ENCODE results near the gene USH2A. TPM values are rescaled to one million over a fixed set of nuclear protein-coding genes. Genes with fewer than 3 reads are reported as not detected.
A peak's percentile ranks its signal among the peaks of the same experiment; 100 is the strongest.

Gene USH2A
- total RNA-seq, 1 donor from 2014 or later = 0.04 TPM

- H3K36me3 Mint-ChIP-seq = peaks cover 43% of the 10 kb centered on the region
- TF ChIP-seq CTCF (IDR thresholded peaks at IDR 0.05) = no peak
- no peak for TF ChIP-seq EZH2 (IDR thresholded peaks at IDR 0.05)
- no peak for TF ChIP-seq EZH2phosphoT487 (IDR thresholded peaks at IDR 0.05)
- DNase-seq (ENCODE audit: low spot score) = peak; percentile 18
Observed at GRCh38 chr1:215599418-215600074, 823.7 kb downstream of the USH2A start.

GRCh38 chr1:215597961-215598360 is 825.3 kb downstream of the USH2A start:
- peaks cover 4% of the 10 kb centered on the region for H4K20me1 ChIP-seq (ENCODE audit: low read depth)
- H3K4me3 ChIP-seq = no peak overlapping the region
- no peak overlapping the region for H3K9ac ChIP-seq
- H3K36me3 Mint-ChIP-seq = peaks cover 34% of the 10 kb centered on the region
- no peak overlapping the region for H3K4me2 ChIP-seq
- no peak for DNase-seq (ENCODE audit: low spot score)
- no peaks in the 10 kb centered on the region for H3K27me3 ChIP-seq
- H3K27ac ChIP-seq = no peak overlapping the region
- peaks cover 13% of the 10 kb centered on the region for H3K4me1 ChIP-seq
- no peaks in the 10 kb centered on the region for H3K9me3 ChIP-seq (ENCODE audit: low read depth)
- H3K9me3 Mint-ChIP-seq = no peaks in the 10 kb centered on the region
- H2AFZ ChIP-seq (replicated peaks) = no peak overlapping the region
- H3K27ac Mint-ChIP-seq = no peak overlapping the region
- H3K36me3 ChIP-seq = no peaks in the 10 kb centered on the region
- H3F3A ChIP-seq (ENCODE audit: low read depth) = peaks cover 7% of the 10 kb centered on the region
- H3K4me3 Mint-ChIP-seq = no peak overlapping the region
- H3K4me1 Mint-ChIP-seq = peaks cover 15% of the 10 kb centered on the region
- TF ChIP-seq EZH2phosphoT487 (IDR thresholded peaks at IDR 0.05) (no peak), CTCF (IDR thresholded peaks at IDR 0.05) (no peak), EZH2 (IDR thresholded peaks at IDR 0.05) (no peak)
- H3K27me3 Mint-ChIP-seq (ENCODE audit: insufficient read depth, low read depth) = no peaks in the 10 kb centered on the region
- no peaks in the 10 kb centered on the region for H3K79me2 ChIP-seq (ENCODE audit: low read depth)

More at GRCh38 chr1:215599418-215600074, 823.7 kb downstream of the USH2A start:
- H3F3A ChIP-seq (ENCODE audit: low read depth) = peaks cover 12% of the 10 kb centered on the region
- H3K79me2 ChIP-seq (ENCODE audit: low read depth) = no peaks in the 10 kb centered on the region
- peak overlapping the region; percentile 11 for H3K27ac ChIP-seq
- H3K4me1 Mint-ChIP-seq = peaks cover 15% of the 10 kb centered on the region
- no peak overlapping the region for H2AFZ ChIP-seq (replicated peaks)
- no peaks in the 10 kb centered on the region for H3K27me3 ChIP-seq
- H3K27ac Mint-ChIP-seq = no peak overlapping the region
- no peaks in the 10 kb centered on the region for H3K27me3 Mint-ChIP-seq (ENCODE audit: insufficient read depth, low read depth)
- no peak overlapping the region for H3K4me3 Mint-ChIP-seq
- peaks cover 13% of the 10 kb centered on the region for H3K4me1 ChIP-seq
- H3K9me3 Mint-ChIP-seq = no peaks in the 10 kb centered on the region
- H3K9ac ChIP-seq = no peak overlapping the region
- no peaks in the 10 kb centered on the region for H3K36me3 ChIP-seq
- H4K20me1 ChIP-seq (ENCODE audit: low read depth) = no peaks in the 10 kb centered on the region
- H3K9me3 ChIP-seq (ENCODE audit: low read depth) = no peaks in the 10 kb centered on the region
- no peak overlapping the region for H3K4me3 ChIP-seq
- H3K4me2 ChIP-seq = peak overlapping the region; percentile 19

GRCh38 chr1:215595231-215595630 is 828.0 kb downstream of the USH2A start:
- Histone ChIP-seq H3K9me3 (ENCODE audit: low read depth) (no peaks in the 10 kb centered on the region), H3K36me3 (no peaks in the 10 kb centered on the region), H3F3A (ENCODE audit: low read depth) (peaks cover 7% of the 10 kb centered on the region), H3K27ac (no peak overlapping the region), H3K27me3 (no peaks in the 10 kb centered on the region), H3K4me1 (peaks cover 13% of the 10 kb centered on the region), H3K4me2 (no peak overlapping the region), H4K20me1 (ENCODE audit: low read depth) (peaks cover 4% of the 10 kb centered on the region), H3K4me3 (no peak overlapping the region), H2AFZ (replicated peaks) (no peak overlapping the region), H3K79me2 (ENCODE audit: low read depth) (no peaks in the 10 kb centered on the region), H3K9ac (no peak overlapping the region)
- Mint-ChIP-seq H3K4me1 (peaks cover 13% of the 10 kb centered on the region), H3K9me3 (peaks cover 2% of the 10 kb centered on the region), H3K36me3 (peaks cover 42% of the 10 kb centered on the region), H3K27me3 (ENCODE audit: insufficient read depth, low read depth) (no peaks in the 10 kb centered on the region), H3K4me3 (no peak overlapping the region), H3K27ac (no peak overlapping the region)
- no peak for DNase-seq (ENCODE audit: low spot score)
- TF ChIP-seq EZH2phosphoT487 (IDR thresholded peaks at IDR 0.05) (no peak), EZH2 (IDR thresholded peaks at IDR 0.05) (no peak), CTCF (IDR thresholded peaks at IDR 0.05) (no peak)
